Spleen (tissue), 11 donors: ENCODE measurements around the gene TSHR. TPM values are rescaled to one million over a fixed set of nuclear protein-coding genes. Genes with fewer than 3 reads are reported as not detected.

Experiments used
- DNase-seq: peaks from one replicate; pipeline ENCODE4 v3.0.0-alpha.2; 2020
- H3K27ac ChIP-seq, 8 donors: fragments of 200-600 bp; sonication (generic) in 7 of 8; 1 replicate in 4 of 8; 2 replicates in 4 of 8; pipeline versions ENCODE4 v1.5.0 to v1.8.0; 2016 to 2021; ENCODE audit warnings: inconsistent platforms in 4 of 8, mild to moderate bottlenecking in 4 of 8, moderate library complexity in 1 of 8
- H3K27me3 ChIP-seq, 7 donors: fragments of 200-600 bp; sonication (generic) in 6 of 7; replicated peaks in 1 of 7; 1 replicate in 4 of 7; 2 replicates in 3 of 7; pipeline versions ENCODE4 v1.5.0 to v1.8.0; 2016 to 2021; ENCODE audit warnings: inconsistent platforms in 3 of 7, mild to moderate bottlenecking in 1 of 7
- H3K36me3 ChIP-seq, 6 donors: fragments of 200-600 bp; sonication (generic) in 5 of 6; 1 replicate in 4 of 6; 2 replicates in 2 of 6; pipeline versions ENCODE4 v1.5.0 to v1.8.0; 2016 to 2021; ENCODE audit warnings: inconsistent platforms in 2 of 6
- H3K4me1 ChIP-seq, 6 donors: fragments of 200-600 bp; sonication (generic) in 5 of 6; 1 replicate in 3 of 6; 2 replicates in 3 of 6; pipeline versions ENCODE4 v1.5.0 to v1.8.0; 2016 to 2021; ENCODE audit warnings: inconsistent platforms in 3 of 6
- H3K4me3 ChIP-seq, 8 donors: fragments of 200-600 bp; sonication (generic) in 7 of 8; 1 replicate in 4 of 8; 2 replicates in 4 of 8; pipeline versions ENCODE4 v1.5.0 to v1.8.0; 2016 to 2021; ENCODE audit warnings: inconsistent platforms in 4 of 8, mild to moderate bottlenecking in 4 of 8, moderate library complexity in 2 of 8
- H3K9me3 ChIP-seq, 8 donors: fragments of 200-600 bp; sonication (generic) in 7 of 8; 1 replicate in 4 of 8; 2 replicates in 4 of 8; pipeline versions ENCODE4 v1.5.0 to v1.8.0; 2016 to 2021; ENCODE audit warnings: inconsistent platforms in 4 of 8
- CTCF ChIP-seq, 11 experiments: fragments of 200-600 bp in 7 of 11; fragments of 450-650 bp in 4 of 11; sonication (generic) in 4 of 11; IDR thresholded peaks in 8 of 11; conservative IDR thresholded peaks in 3 of 11; 1 replicate in 7 of 11; 2 replicates in 4 of 11; pipeline versions ENCODE4 v1.4.0 to v1.8.0; 2016 to 2021; ENCODE audit warnings: antibody characterized with exemption in 11 of 11, inconsistent platforms in 4 of 11, mild to moderate bottlenecking in 1 of 11
- POLR2A ChIP-seq, 3 donors: fragments of 450-650 bp; IDR thresholded peaks; one replicate each; pipeline ENCODE4 v1.5.1; 2017; ENCODE audit warnings: antibody characterized with exemption in 3 of 3, mild to moderate bottlenecking in 1 of 3
- POLR2AphosphoS5 ChIP-seq, 3 donors: sonication (generic); formaldehyde crosslinking; IDR thresholded peaks; one replicate each; pipeline ENCODE4 v1.5.1; 2017; ENCODE audit warnings: antibody characterized with exemption in 3 of 3
- WGBS, 5 donors: extraction: QIAGEN DNeasy Blood & Tissue Kit in 3 of 5; methylation state at CpG; one replicate each; pipeline versions ENCODE4 v1.1.5 to v1.1.7; 2013 to 2018; 5-methylcytosine and 5-hydroxymethylcytosine counted together
- intact Hi-C: fragments of 100-400 bp; cut with DNase I; formaldehyde crosslinking; loops from one replicate; pipeline ENCODE4 v1.15.0; 2023; ENCODE audit warnings: low total_unique reads
- polyA plus RNA-seq, 3 donors: library from polyadenylated mRNA; stranded (reverse); fragments of 200-250 nt; gene quantifications; one replicate each; pipeline ENCODE4 v1.2.1, GENCODE V29; 2013
- total RNA-seq, 7 donors: library from RNA; depleted of rRNA in 3 of 7; stranded (reverse); fragments of >200 nt in 3 of 7; fragmentation: NEBNext Ultra II Directional in 4 of 7; extraction: Animal tissue kit (Norgen Biotek cat#: 25700) in 4 of 7; gene quantifications; one replicate each; pipeline versions ENCODE4 v1.1.0 to v1.2.1, GENCODE V29; 2016 to 2021
- donor health status: healthy with polysubstance abuse.
- donor health status: DM: no; HTN: no; CAD: no; lungs with moderate emphysema.
- donor health status: DM: no; HTN: no; CAD: no.
- donor health status: Bipolar disorder and iron deficiency.
- donor health status: healthy.
- donor health status: DM: no; HTN: no; CAD: no.
- donor health status: DM: yes; HTN: yes; CAD: no.

Gene TSHR
- total and polyA plus RNA-seq, 10 donors = 0.22 to 3.1 (median 0.46) TPM; not detected in 1

- no peaks in the 10 kb centered on the region for H3K36me3 ChIP-seq
These were observed 214.8 kb downstream of the TSHR start for GRCh38 chr14:81170104-81170828.

DNA sequence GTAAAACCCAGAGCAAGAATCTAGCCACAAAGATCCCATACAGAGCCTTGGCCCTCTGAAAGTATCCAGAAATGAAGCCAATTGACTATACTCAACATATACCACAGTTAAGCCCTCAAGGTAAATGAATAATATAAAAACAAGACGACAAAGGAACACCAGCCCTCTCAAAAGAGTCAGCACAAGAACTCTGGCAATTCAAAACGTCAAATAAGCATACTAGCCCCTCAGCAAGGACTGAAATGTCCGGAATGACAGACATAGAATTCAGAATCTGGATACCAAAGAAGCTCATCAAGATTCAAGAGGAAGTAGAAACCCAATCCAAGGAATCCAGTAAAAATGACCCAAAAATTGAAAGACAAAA is 215.4 kb downstream of the TSHR start:
- no peak for DNase-seq
- no peaks in the 10 kb centered on the region for H3K36me3 ChIP-seq
- intact Hi-C loops = loop anchor here (5.0 kb wide), 1 partner anchor 46 kb away; no protein-coding TSS in a partner anchor
- TF ChIP-seq POLR2AphosphoS5 (IDR thresholded peaks at IDR 0.05) (no peak), CTCF (IDR thresholded peaks at IDR 0.05 in 8 of 11, conservative IDR thresholded peaks at IDR 0.05 in 3 of 11) (peak in 5 of 11 experiments; percentile 17 to 46 (median 26)), POLR2A (IDR thresholded peaks at IDR 0.05) (no peak)
- H3K9me3 ChIP-seq = no peaks in the 10 kb centered on the region
- peak overlapping the region; percentile 90 to 97 (median 94) for H3K27ac ChIP-seq
- H3K4me1 ChIP-seq = peaks cover 0 to 53% (median 22%) of the 10 kb centered on the region in 6 donors
- H3K4me3 ChIP-seq = peak overlapping the region in 5 of 8 donors; percentile 60 to 85 (median 63)
- no peaks in the 10 kb centered on the region for H3K27me3 ChIP-seq
- WGBS, 5 donors = 20 to 35% (median 22%) methylated on average over 3 of the region's 3 CpGs

More at GRCh38 chr14:81170104-81170828, 214.8 kb downstream of the TSHR start:
- Histone ChIP-seq H3K4me1 (peaks cover 0 to 49% (median 20%) of the 10 kb centered on the region in 6 donors), H3K9me3 (no peaks in the 10 kb centered on the region), H3K4me3 (peak overlapping the region; percentile 52 to 85 (median 62)), H3K27ac (peak overlapping the region; percentile 90 to 97 (median 94)), H3K27me3 (no peaks in the 10 kb centered on the region)
- TF ChIP-seq POLR2AphosphoS5 (IDR thresholded peaks at IDR 0.05) (peak; percentile 86 to 95 (median 89)), CTCF (IDR thresholded peaks at IDR 0.05 in 8 of 11, conservative IDR thresholded peaks at IDR 0.05 in 3 of 11) (peak; percentile 52 to 91 (median 84)), POLR2A (IDR thresholded peaks at IDR 0.05) (peak in 2 of 3 donors; percentile 9 to 79)
- intact Hi-C loops = loop anchor here (5.0 kb wide), 1 partner anchor 47 kb away; no protein-coding TSS in a partner anchor
- peak; percentile 98 for DNase-seq
- 0 to 1% (median 1%) methylated on average over 15 to 28 of the region's 28 CpGs for WGBS, 5 donors

GRCh38 chr14:81172353-81172752 is 216.9 kb downstream of the TSHR start:
- no peak for TF ChIP-seq CTCF (IDR thresholded peaks at IDR 0.05 in 8 of 11, conservative IDR thresholded peaks at IDR 0.05 in 3 of 11)
- TF ChIP-seq POLR2A (IDR thresholded peaks at IDR 0.05) = no peak
- no peak for TF ChIP-seq POLR2AphosphoS5 (IDR thresholded peaks at IDR 0.05)
- WGBS, 5 donors = 64 to 84% (median 65%) methylated on average over 2 of the region's 2 CpGs
- no peaks in the 10 kb centered on the region for H3K9me3 ChIP-seq
- peaks cover 4 to 69% (median 37%) of the 10 kb centered on the region in 6 donors for H3K4me1 ChIP-seq
- intact Hi-C loops = loop anchor here (5.0 kb wide), 1 partner anchor 45 kb away; no protein-coding TSS in a partner anchor
- H3K36me3 ChIP-seq = no peaks in the 10 kb centered on the region
- no peak overlapping the region for H3K4me3 ChIP-seq
- DNase-seq = no peak
- no peaks in the 10 kb centered on the region for H3K27me3 ChIP-seq
- no peak overlapping the region for H3K27ac ChIP-seq

- Histone ChIP-seq H3K9me3 (no peaks in the 10 kb centered on the region), H3K36me3 (no peaks in the 10 kb centered on the region), H3K27ac (no peak overlapping the region), H3K4me1 (peaks cover 7 to 74% (median 42%) of the 10 kb centered on the region in 6 donors), H3K4me3 (no peak overlapping the region), H3K27me3 (no peaks in the 10 kb centered on the region)
- intact Hi-C loops = loop anchor here (5.0 kb wide), 1 partner anchor 44 kb away; no protein-coding TSS in a partner anchor
- no peak for DNase-seq
- 80 to 87% (median 82%) methylated on average over 3 of the region's 3 CpGs for WGBS, 5 donors
- no peak for TF ChIP-seq CTCF (IDR thresholded peaks at IDR 0.05 in 8 of 11, conservative IDR thresholded peaks at IDR 0.05 in 3 of 11)
- TF ChIP-seq POLR2AphosphoS5 (IDR thresholded peaks at IDR 0.05) = no peak
- no peak for TF ChIP-seq POLR2A (IDR thresholded peaks at IDR 0.05)
These were observed 217.5 kb downstream of the TSHR start for GRCh38 chr14:81172881-81173280.
